AG09309 (cell line): ENCODE measurements around the gene IL13RA1.
A peak's percentile ranks its signal among the peaks of the same experiment; 100 is the strongest.

Experiments
- DNase-seq: peaks from one replicate; pipeline ENCODE4 v3.0.0-alpha.2; 2010; ENCODE audit warnings: low read depth
- H3K4me3 ChIP-seq: 2 replicates; pipeline ENCODE4 v1.5.1; 2011; ENCODE audit warnings: mild to moderate bottlenecking, low read depth, low read length, moderate library complexity; ENCODE audit not compliant: control insufficient read depth
- CTCF ChIP-seq: IDR thresholded peaks from 2 replicates; pipeline ENCODE4 v1.5.1; 2011; ENCODE audit warnings: mild to moderate bottlenecking, low read depth, low read length, inconsistent platforms; ENCODE audit not compliant: insufficient read depth, control insufficient read depth; ENCODE audit errors: missing control alignments

The IL13RA1 gene

GRCh38 chrX:118726887-118727685, at the start of gene IL13RA1:
Gene IL13RA1, plus strand, starts transcription at chrX:118727606. Its CDS starts 33 bp downstream, at chrX:118727639.
- no peak for DNase-seq
- no peak for TF ChIP-seq CTCF
- peak within 1 kb of the TSS; percentile 63 for H3K4me3 ChIP-seq

GRCh38 chrX:118679290-118679689, 48.1 kb upstream of the IL13RA1 start:
- no peak for TF ChIP-seq CTCF
- H3K4me3 ChIP-seq: no peak overlapping the region
- no peak for DNase-seq

GRCh38 chrX:118682258-118683014, 45.0 kb upstream of the IL13RA1 start:
- DNase-seq: no peak
- TF ChIP-seq CTCF: no peak
- H3K4me3 ChIP-seq: no peak overlapping the region

GRCh38 chrX:118685393-118685792, 42.0 kb upstream of the IL13RA1 start:
- TF ChIP-seq CTCF: no peak
- DNase-seq: no peak
- H3K4me3 ChIP-seq: no peak overlapping the region

GRCh38 chrX:118688935-118689334, 38.5 kb upstream of the IL13RA1 start:
- no peak for DNase-seq
- no peak overlapping the region for H3K4me3 ChIP-seq
- no peak for TF ChIP-seq CTCF

- TF ChIP-seq CTCF: no peak
- H3K4me3 ChIP-seq: no peak overlapping the region
- no peak for DNase-seq
Measured at GRCh38 chrX:118693843-118694242, 33.6 kb upstream of the IL13RA1 start.
